B cell (primary cell): ENCODE results near the gene PANK2.

Source experiments
- CTCF ChIP-seq: fragments of 200-600 bp; IDR thresholded peaks from one replicate; pipeline ENCODE4 v1.8.0; 2022; ENCODE audit warnings: antibody characterized with exemption, mild to moderate bottlenecking
- EZH2 ChIP-seq: IDR thresholded peaks from 2 replicates; pipeline ENCODE4 v1.6.1; 2012; ENCODE audit warnings: borderline replicate concordance, low read depth, mild to moderate bottlenecking, moderate library complexity, low read length; ENCODE audit not compliant: insufficient read depth, poor library complexity, severe bottlenecking

- TF ChIP-seq CTCF, result no peak
- TF ChIP-seq EZH2, result no peak
These were observed 1.2 kb downstream of the PANK2 start for GRCh38 chr20:3890398-3890751.
